Prostate gland (tissue), 2 donors: Measurements from ENCODE around the gene ADGRL4. TPM values are rescaled to one million over a fixed set of nuclear protein-coding genes. Genes with fewer than 3 reads are reported as not detected.

Experiments used
- DNase-seq: peaks from one replicate; pipeline ENCODE4 v3.0.0-alpha.2; 2019; ENCODE audit warnings: low spot score
- H3K27ac ChIP-seq, 2 donors: fragments of 200-600 bp; sonication (generic); 2 replicates each; pipeline ENCODE4 v1.5.1; 2017 to 2019
- H3K27me3 ChIP-seq: fragments of 200-600 bp; sonication (generic); replicated peaks from 2 replicates; pipeline ENCODE4 v1.5.1; 2019; ENCODE audit not compliant: insufficient read depth
- H3K36me3 ChIP-seq, 2 donors: fragments of 200-600 bp; sonication (generic); 1 replicate in 1 of 2; 2 replicates in 1 of 2; pipeline versions ENCODE4 v1.5.1 to v1.8.1; 2017 to 2019
- H3K4me1 ChIP-seq: fragments of 200-600 bp; sonication (generic); replicated peaks from 2 replicates; pipeline ENCODE4 v1.5.1; 2019
- H3K4me3 ChIP-seq, 2 donors: fragments of 200-600 bp; sonication (generic); 2 replicates each; pipeline ENCODE4 v1.5.1; 2017 to 2019
- H3K9me3 ChIP-seq: fragments of 200-600 bp; sonication (generic); 2 replicates; pipeline ENCODE4 v1.5.1; 2017
- CTCF ChIP-seq, 4 experiments: fragments of 200-600 bp in 2 of 4; fragments of 450-650 bp in 2 of 4; sonication (generic) in 2 of 4; IDR thresholded peaks; 1 replicate in 3 of 4; 2 replicates in 1 of 4; pipeline ENCODE4 v1.5.1; 2016 to 2019; ENCODE audit warnings: antibody characterized with exemption in 4 of 4, mild to moderate bottlenecking in 2 of 4, moderate library complexity in 2 of 4
- POLR2A ChIP-seq: fragments of 450-650 bp; IDR thresholded peaks from one replicate; pipeline ENCODE4 v1.6.1; 2016; ENCODE audit warnings: antibody characterized with exemption, mild to moderate bottlenecking
- POLR2AphosphoS5 ChIP-seq: sonication (generic); formaldehyde crosslinking; IDR thresholded peaks from one replicate; pipeline ENCODE4 v1.6.1; 2017; ENCODE audit warnings: antibody characterized with exemption
- WGBS: methylation state at CpG from one replicate; pipeline ENCODE4 v1.1.5; 2018; 5-methylcytosine and 5-hydroxymethylcytosine counted together
- intact Hi-C: fragments of 100-400 bp; cut with DNase I; formaldehyde crosslinking; loops from one replicate; pipeline ENCODE4 v1.14.2; 2022
- total RNA-seq, 2 donors: library from RNA; depleted of rRNA; stranded (reverse); fragments of >200 nt; gene quantifications; one replicate each; pipeline ENCODE4 v1.1.0, GENCODE V29; 2016

ADGRL4 gene
- total RNA-seq, 2 donors from 2014 or later, result 5.8 to 15.2 TPM

GRCh38 chr1:78871249-78871648 is 135.3 kb downstream of the ADGRL4 start:
- no peak overlapping the region for H3K27ac ChIP-seq
- 88% methylated on average over 1 of the region's 1 CpG for WGBS
- intact Hi-C loops, result no loop called here
- no peak overlapping the region for H3K4me3 ChIP-seq
- DNase-seq, result no peak
- H3K36me3 ChIP-seq, result no peaks in the 10 kb centered on the region
- H3K4me1 ChIP-seq, result no peaks in the 10 kb centered on the region
- no peaks in the 10 kb centered on the region for H3K27me3 ChIP-seq
- TF ChIP-seq POLR2A (no peak), POLR2AphosphoS5 (no peak), CTCF (IDR thresholded peaks at IDR 0.05) (no peak)
- no peaks in the 10 kb centered on the region for H3K9me3 ChIP-seq

- H3K36me3 ChIP-seq, result no peaks in the 10 kb centered on the region
- 89% methylated on average over 2 of the region's 2 CpGs for WGBS
- H3K4me3 ChIP-seq, result no peak overlapping the region
- DNase-seq, result no peak
- H3K27me3 ChIP-seq, result no peaks in the 10 kb centered on the region
- H3K27ac ChIP-seq, result no peak overlapping the region
- no peaks in the 10 kb centered on the region for H3K9me3 ChIP-seq
- no peaks in the 10 kb centered on the region for H3K4me1 ChIP-seq
- TF ChIP-seq CTCF (IDR thresholded peaks at IDR 0.05) (no peak), POLR2AphosphoS5 (no peak)
- intact Hi-C loops, result no loop called here
Observed at GRCh38 chr1:78869136-78869535, 137.4 kb downstream of the ADGRL4 start.

- Histone ChIP-seq H3K4me1 (no peaks in the 10 kb centered on the region), H3K27me3 (no peaks in the 10 kb centered on the region), H3K9me3 (no peaks in the 10 kb centered on the region), H3K4me3 (no peak overlapping the region), H3K27ac (no peak overlapping the region), H3K36me3 (no peaks in the 10 kb centered on the region)
- intact Hi-C loops, result no loop called here
- WGBS, result 91% methylated on average over 2 of the region's 2 CpGs
- DNase-seq, result no peak
- TF ChIP-seq CTCF (IDR thresholded peaks at IDR 0.05) (no peak), POLR2AphosphoS5 (no peak), POLR2A (no peak)
Observed at GRCh38 chr1:78864175-78864574, 142.4 kb downstream of the ADGRL4 start.

- TF ChIP-seq POLR2AphosphoS5 (no peak), POLR2A (no peak), CTCF (IDR thresholded peaks at IDR 0.05) (no peak)
- no peaks in the 10 kb centered on the region for H3K36me3 ChIP-seq
Observed at GRCh38 chr1:78856096-78856495, 150.4 kb downstream of the ADGRL4 start.

GRCh38 chr1:78855258-78855657 is 151.3 kb downstream of the ADGRL4 start:
- TF ChIP-seq POLR2A (no peak), POLR2AphosphoS5 (no peak), CTCF (IDR thresholded peaks at IDR 0.05) (no peak)

More at GRCh38 chr1:78856096-78856495, 150.4 kb downstream of the ADGRL4 start:
- WGBS, result 50% methylated on average over 2 of the region's 2 CpGs
- Histone ChIP-seq H3K4me1 (no peaks in the 10 kb centered on the region), H3K4me3 (no peak overlapping the region), H3K27ac (no peak overlapping the region), H3K27me3 (no peaks in the 10 kb centered on the region), H3K9me3 (no peaks in the 10 kb centered on the region)
- DNase-seq, result no peak
- intact Hi-C loops, result no loop called here

More at GRCh38 chr1:78855258-78855657, 151.3 kb downstream of the ADGRL4 start:
- no peak overlapping the region for H3K27ac ChIP-seq
- no peaks in the 10 kb centered on the region for H3K27me3 ChIP-seq
- H3K4me1 ChIP-seq, result no peaks in the 10 kb centered on the region
- H3K36me3 ChIP-seq, result no peaks in the 10 kb centered on the region
- DNase-seq, result no peak
- no peaks in the 10 kb centered on the region for H3K9me3 ChIP-seq
- no peak overlapping the region for H3K4me3 ChIP-seq
- intact Hi-C loops, result no loop called here
